Cardiac muscle cell (in vitro differentiated cells and primary cell): ENCODE measurements around the gene UGT1A10. TPM values are rescaled to one million over a fixed set of nuclear protein-coding genes. Genes with fewer than 3 reads are reported as not detected.

Source experiments
- DNase-seq, 2 donors: peaks; one replicate each; pipeline versions ENCODE4 v3.0.0 to v3.0.0-alpha.2; 2010 to 2017; ENCODE audit warnings: low read depth in 1 of 2, low spot score in 1 of 2
- H3K27ac ChIP-seq: fragments of 200-600 bp; sonication (generic); 2 replicates; pipeline ENCODE4 v1.5.1; 2016
- H3K27me3 ChIP-seq: fragments of 200-600 bp; sonication (generic); 2 replicates; pipeline ENCODE4 v1.6.0; 2016; ENCODE audit warnings: control low read depth
- H3K36me3 ChIP-seq: fragments of 200-600 bp; sonication (generic); 2 replicates; pipeline ENCODE4 v1.5.1; 2016; ENCODE audit warnings: control low read depth
- H3K4me1 ChIP-seq: fragments of 200-600 bp; sonication (generic); 2 replicates; pipeline ENCODE4 v1.8.1; 2017; ENCODE audit warnings: low read depth, mild to moderate bottlenecking, mixed run types
- H3K4me3 ChIP-seq: fragments of 200-600 bp; sonication (generic); 2 replicates; pipeline ENCODE4 v1.5.1; 2016; ENCODE audit warnings: mild to moderate bottlenecking
- H3K9me3 ChIP-seq: fragments of 200-600 bp; sonication (generic); 2 replicates; pipeline ENCODE4 v1.5.1; 2017; ENCODE audit warnings: low read depth, mild to moderate bottlenecking, control low read depth
- CTCF ChIP-seq: IDR thresholded peaks from 2 replicates; pipeline ENCODE4 v1.5.1; 2012; ENCODE audit warnings: low read depth, mild to moderate bottlenecking, low read length
- polyA plus RNA-seq: library from polyadenylated mRNA; unstranded; fragments of >200 nt; fragmentation: Nextera tagmentation; extraction: Ambion mirVana; gene quantifications from 2 replicates; pipeline ENCODE4 v1.2.1, GENCODE V29; 2016
- total RNA-seq: library from RNA; depleted of rRNA; stranded (reverse); fragments of >200 nt; gene quantifications from 2 replicates; pipeline ENCODE4 v1.2.3, GENCODE V29; 2016

UGT1A10 gene
- total and polyA plus RNA-seq, 2 experiments from 2014 or later = not detected

- H3K9me3 ChIP-seq = no peaks in the 10 kb centered on the region
- H3K4me1 ChIP-seq = no peaks in the 10 kb centered on the region
- peak in 1 of 2 donors; percentile 73 for DNase-seq
- no peak for TF ChIP-seq CTCF
- H3K36me3 ChIP-seq = no peaks in the 10 kb centered on the region
- H3K27me3 ChIP-seq = no peaks in the 10 kb centered on the region
- no peak overlapping the region for H3K4me3 ChIP-seq
- no peak overlapping the region for H3K27ac ChIP-seq
Observed at GRCh38 chr2:233758849-233759248, 122.6 kb downstream of the UGT1A10 start.

GRCh38 chr2:233760043-233760442 lies 123.8 kb downstream of the UGT1A10 start, which contains the start of gene UGT1A1:
UGT1A1 (plus strand) TSS chr2:233760270; CDS start chr2:233760288, 18 bp downstream.
- Histone ChIP-seq H3K4me3 (no peak within 1 kb of the TSS), H3K27ac (no peak within 1 kb of the TSS), H3K9me3 (no peaks in the 10 kb centered on the region), H3K4me1 (no peaks in the 10 kb centered on the region), H3K27me3 (no peaks in the 10 kb centered on the region), H3K36me3 (no peaks in the 10 kb centered on the region)
- no peak for TF ChIP-seq CTCF
- no peak for DNase-seq

- Histone ChIP-seq H3K4me1 (no peaks in the 10 kb centered on the region), H3K36me3 (no peaks in the 10 kb centered on the region), H3K27ac (no peak overlapping the region), H3K27me3 (no peaks in the 10 kb centered on the region), H3K9me3 (no peaks in the 10 kb centered on the region), H3K4me3 (no peak overlapping the region)
- peak in 1 of 2 donors; percentile 40 for DNase-seq
- TF ChIP-seq CTCF = no peak
Observed at GRCh38 chr2:233761040-233761769, 125.0 kb downstream of the UGT1A10 start.

GRCh38 chr2:233764264-233764663 lies 128.0 kb downstream of the UGT1A10 start:
- no peak overlapping the region for H3K4me3 ChIP-seq
- peak in 1 of 2 donors; percentile 81 for DNase-seq
- TF ChIP-seq CTCF = no peak
- H3K27ac ChIP-seq = no peak overlapping the region
- no peaks in the 10 kb centered on the region for H3K9me3 ChIP-seq
- H3K27me3 ChIP-seq = no peaks in the 10 kb centered on the region
- H3K36me3 ChIP-seq = no peaks in the 10 kb centered on the region
- H3K4me1 ChIP-seq = no peaks in the 10 kb centered on the region

- TF ChIP-seq CTCF = no peak
- Histone ChIP-seq H3K27ac (no peak overlapping the region), H3K4me3 (no peak overlapping the region), H3K27me3 (no peaks in the 10 kb centered on the region), H3K4me1 (no peaks in the 10 kb centered on the region), H3K36me3 (no peaks in the 10 kb centered on the region), H3K9me3 (no peaks in the 10 kb centered on the region)
- DNase-seq = peak in 1 of 2 donors; percentile 20
Observed at GRCh38 chr2:233764761-233765160, 128.5 kb downstream of the UGT1A10 start.
